Stimulated activated CD8-positive, alpha-beta memory T cell treated with anti-CD3 and anti-CD28 coated beads, Interleukin-7, amount 100 ng/mL, for 1 hour (primary cell): ENCODE results near the gene TNC.

Experiments
- DNase-seq, 2 donors: peaks; one replicate each; pipeline ENCODE4 v3.0.0-alpha.2; 2020; ENCODE audit warnings: low read depth in 2 of 2

TNC gene

GRCh38 chr9:115050002-115050490, 67.9 kb downstream of the TNC start:
- DNase-seq, result no peak

GRCh38 chr9:115046824-115047223, 71.1 kb downstream of the TNC start:
- no peak for DNase-seq

- no peak for DNase-seq
Measured at GRCh38 chr9:115046199-115046598, 71.8 kb downstream of the TNC start.

- DNase-seq, result no peak
Measured at GRCh38 chr9:115043632-115044031, 74.3 kb downstream of the TNC start.

GRCh38 chr9:115042781-115043509, 75.0 kb downstream of the TNC start:
- no peak for DNase-seq

- no peak for DNase-seq
Measured at GRCh38 chr9:115039516-115040120, 78.3 kb downstream of the TNC start.

- no peak for DNase-seq
Measured at GRCh38 chr9:115038178-115038577, 79.8 kb downstream of the TNC start.

GRCh38 chr9:115036691-115037090, 81.3 kb downstream of the TNC start:
- DNase-seq, result no peak

- DNase-seq, result no peak
Measured at GRCh38 chr9:115035841-115036612, 81.9 kb downstream of the TNC start.

- DNase-seq, result no peak
Measured at GRCh38 chr9:115034801-115035200, 83.2 kb downstream of the TNC start.

GRCh38 chr9:115033800-115034199, 84.2 kb downstream of the TNC start:
- DNase-seq, result no peak

GRCh38 chr9:115032296-115032695, 85.7 kb downstream of the TNC start:
- DNase-seq, result no peak

- DNase-seq, result no peak
Measured at GRCh38 chr9:115030006-115030405, 88.0 kb downstream of the TNC start.

GRCh38 chr9:115025721-115026120, 92.2 kb downstream of the TNC start:
- DNase-seq, result no peak

GRCh38 chr9:115024925-115025535, 92.9 kb downstream of the TNC start:
- DNase-seq, result no peak

GRCh38 chr9:115022760-115023434, 95.1 kb downstream of the TNC start:
- no peak for DNase-seq

GRCh38 chr9:115018547-115019435, 99.2 kb downstream of the TNC start:
- DNase-seq, result no peak

- no peak for DNase-seq
Measured at GRCh38 chr9:115016344-115016743, 101.6 kb downstream of the TNC start.

- DNase-seq, result no peak
Measured at GRCh38 chr9:115015018-115015635, 102.8 kb downstream of the TNC start.

- DNase-seq, result no peak
Measured at GRCh38 chr9:115014438-115014837, 103.5 kb downstream of the TNC start.
